Colonic mucosa (tissue), 4 donors: Measurements from ENCODE around the gene AKT1. TPM values are rescaled to one million over a fixed set of nuclear protein-coding genes. Genes with fewer than 3 reads are reported as not detected.

Experiments used
- DNase-seq: peaks from one replicate; pipeline ENCODE4 v3.0.0-alpha.2; 2020
- H3K27ac ChIP-seq: fragments of 200-600 bp; one replicate; pipeline ENCODE4 v1.8.0; 2021
- H3K27me3 ChIP-seq: fragments of 200-600 bp; one replicate; pipeline ENCODE4 v1.8.0; 2021
- H3K36me3 ChIP-seq: fragments of 200-600 bp; one replicate; pipeline ENCODE4 v1.8.0; 2021
- H3K4me1 ChIP-seq: fragments of 200-600 bp; one replicate; pipeline ENCODE4 v1.8.0; 2021; ENCODE audit warnings: mild to moderate bottlenecking
- H3K4me3 ChIP-seq: fragments of 200-600 bp; one replicate; pipeline ENCODE4 v1.8.0; 2021
- H3K9ac ChIP-seq, 2 donors: one replicate each; pipeline ENCODE4 v1.7.0; 2013; ENCODE audit warnings: control low read depth in 2 of 2, low read depth in 2 of 2, low read length in 2 of 2
- H3K9me3 ChIP-seq: fragments of 200-600 bp; one replicate; pipeline ENCODE4 v1.8.0; 2021
- CTCF ChIP-seq: fragments of 200-600 bp; IDR thresholded peaks from one replicate; pipeline ENCODE4 v1.8.0; 2022; ENCODE audit warnings: antibody characterized with exemption, mild to moderate bottlenecking
- intact Hi-C: fragments of 100-400 bp; cut with DNase I; formaldehyde crosslinking; loops from one replicate; pipeline ENCODE4 v1.14.1; 2022
- total RNA-seq, 2 donors: library from RNA; stranded (reverse); fragmentation: NEBNext Ultra II Directional in 1 of 2; extraction: Animal tissue kit (Norgen Biotek cat#: 25700) in 1 of 2; gene quantifications; one replicate each; pipeline ENCODE4 v1.2.1, GENCODE V29; 2021
- donor health status: healthy.
- donor health status: DM: no; HTN: no; CAD: no.
- donor health status: DM: no; HTN: no; CAD: no.

Gene AKT1
- total RNA-seq, 2 donors from 2014 or later: 117 to 181 TPM

GRCh38 chr14:104728631-104729030, 66.9 kb downstream of the AKT1 start:
- Histone ChIP-seq H3K27ac (no peak overlapping the region), H3K4me1 (peaks cover 6% of the 10 kb centered on the region), H3K9me3 (no peaks in the 10 kb centered on the region), H3K36me3 (no peaks in the 10 kb centered on the region), H3K4me3 (no peak overlapping the region), H3K9ac (no peak overlapping the region), H3K27me3 (no peaks in the 10 kb centered on the region)
- DNase-seq: no peak
- intact Hi-C loops: no loop called here
- no peak for TF ChIP-seq CTCF

- no peak overlapping the region for H3K9ac ChIP-seq
- no peak overlapping the region for H3K27ac ChIP-seq
Observed at GRCh38 chr14:104726600-104727451, 68.7 kb downstream of the AKT1 start.

GRCh38 chr14:104725772-104726548, 69.6 kb downstream of the AKT1 start:
- no peaks in the 10 kb centered on the region for H3K27me3 ChIP-seq
- intact Hi-C loops: no loop called here
- H3K9me3 ChIP-seq: no peaks in the 10 kb centered on the region
- no peak overlapping the region for H3K27ac ChIP-seq
- H3K36me3 ChIP-seq: no peaks in the 10 kb centered on the region
- H3K9ac ChIP-seq: no peak overlapping the region
- H3K4me1 ChIP-seq: peaks cover 7% of the 10 kb centered on the region
- no peak for TF ChIP-seq CTCF
- DNase-seq: no peak
- no peak overlapping the region for H3K4me3 ChIP-seq

More at GRCh38 chr14:104726600-104727451, 68.7 kb downstream of the AKT1 start:
- Histone ChIP-seq H3K36me3 (no peaks in the 10 kb centered on the region), H3K9me3 (no peaks in the 10 kb centered on the region), H3K4me1 (peaks cover 7% of the 10 kb centered on the region), H3K27me3 (no peaks in the 10 kb centered on the region), H3K4me3 (no peak overlapping the region)
- intact Hi-C loops: no loop called here
- no peak for TF ChIP-seq CTCF
- DNase-seq: no peak

- H3K27me3 ChIP-seq: no peaks in the 10 kb centered on the region
- no peak for DNase-seq
- H3K9me3 ChIP-seq: no peaks in the 10 kb centered on the region
- TF ChIP-seq CTCF: no peak
- peaks cover 7% of the 10 kb centered on the region for H3K4me1 ChIP-seq
- no peak overlapping the region for H3K27ac ChIP-seq
- H3K36me3 ChIP-seq: no peaks in the 10 kb centered on the region
- H3K4me3 ChIP-seq: peak overlapping the region; percentile 67
- intact Hi-C loops: no loop called here
- H3K9ac ChIP-seq: peak overlapping the region; percentile 51 to 63
Observed at GRCh38 chr14:104724981-104725771, 70.4 kb downstream of the AKT1 start.

GRCh38 chr14:104724407-104724980, 71.1 kb downstream of the AKT1 start:
- peak; percentile 63 for DNase-seq
- intact Hi-C loops: no loop called here
- Histone ChIP-seq H3K4me3 (peak overlapping the region; percentile 67), H3K9ac (peak overlapping the region; percentile 51 to 72), H3K27ac (peak overlapping the region; percentile 21), H3K27me3 (no peaks in the 10 kb centered on the region), H3K9me3 (no peaks in the 10 kb centered on the region), H3K4me1 (peaks cover 7% of the 10 kb centered on the region), H3K36me3 (no peaks in the 10 kb centered on the region)
- no peak for TF ChIP-seq CTCF
